Gastrocnemius medialis (tissue), 4 donors: ENCODE measurements around the gene RILPL2.

Experiments
- POLR2A ChIP-seq, 2 donors: fragments of 450-650 bp; IDR thresholded peaks; one replicate each; pipeline ENCODE4 v1.6.1; 2017; ENCODE audit warnings: antibody characterized with exemption in 2 of 2, mild to moderate bottlenecking in 2 of 2, moderate library complexity in 2 of 2
- TF ChIP-seq, protein P1 (sequence below), 5 experiments: fragments of 450-650 bp in 3 of 5; fragments of 200-600 bp in 2 of 5; sonication (generic) in 2 of 5; IDR thresholded peaks in 4 of 5; conservative IDR thresholded peaks in 1 of 5; 1 replicate in 4 of 5; 2 replicates in 1 of 5; pipeline ENCODE4 v1.5.1; 2016 to 2019; ENCODE audit warnings: antibody characterized with exemption in 5 of 5, mild to moderate bottlenecking in 3 of 5, moderate library complexity in 3 of 5

- TF ChIP-seq, protein P1, sequence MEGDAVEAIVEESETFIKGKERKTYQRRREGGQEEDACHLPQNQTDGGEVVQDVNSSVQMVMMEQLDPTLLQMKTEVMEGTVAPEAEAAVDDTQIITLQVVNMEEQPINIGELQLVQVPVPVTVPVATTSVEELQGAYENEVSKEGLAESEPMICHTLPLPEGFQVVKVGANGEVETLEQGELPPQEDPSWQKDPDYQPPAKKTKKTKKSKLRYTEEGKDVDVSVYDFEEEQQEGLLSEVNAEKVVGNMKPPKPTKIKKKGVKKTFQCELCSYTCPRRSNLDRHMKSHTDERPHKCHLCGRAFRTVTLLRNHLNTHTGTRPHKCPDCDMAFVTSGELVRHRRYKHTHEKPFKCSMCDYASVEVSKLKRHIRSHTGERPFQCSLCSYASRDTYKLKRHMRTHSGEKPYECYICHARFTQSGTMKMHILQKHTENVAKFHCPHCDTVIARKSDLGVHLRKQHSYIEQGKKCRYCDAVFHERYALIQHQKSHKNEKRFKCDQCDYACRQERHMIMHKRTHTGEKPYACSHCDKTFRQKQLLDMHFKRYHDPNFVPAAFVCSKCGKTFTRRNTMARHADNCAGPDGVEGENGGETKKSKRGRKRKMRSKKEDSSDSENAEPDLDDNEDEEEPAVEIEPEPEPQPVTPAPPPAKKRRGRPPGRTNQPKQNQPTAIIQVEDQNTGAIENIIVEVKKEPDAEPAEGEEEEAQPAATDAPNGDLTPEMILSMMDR (IDR thresholded peaks at IDR 0.05 in 4 of 5, conservative IDR thresholded peaks at IDR 0.05 in 1 of 5), result no peak
- no peak for TF ChIP-seq POLR2A (IDR thresholded peaks at IDR 0.05)
These were observed 37.2 kb downstream of the RILPL2 start for GRCh38 chr12:123399255-123399617.
